ENCODE data around the gene MEIOB.

DNA sequence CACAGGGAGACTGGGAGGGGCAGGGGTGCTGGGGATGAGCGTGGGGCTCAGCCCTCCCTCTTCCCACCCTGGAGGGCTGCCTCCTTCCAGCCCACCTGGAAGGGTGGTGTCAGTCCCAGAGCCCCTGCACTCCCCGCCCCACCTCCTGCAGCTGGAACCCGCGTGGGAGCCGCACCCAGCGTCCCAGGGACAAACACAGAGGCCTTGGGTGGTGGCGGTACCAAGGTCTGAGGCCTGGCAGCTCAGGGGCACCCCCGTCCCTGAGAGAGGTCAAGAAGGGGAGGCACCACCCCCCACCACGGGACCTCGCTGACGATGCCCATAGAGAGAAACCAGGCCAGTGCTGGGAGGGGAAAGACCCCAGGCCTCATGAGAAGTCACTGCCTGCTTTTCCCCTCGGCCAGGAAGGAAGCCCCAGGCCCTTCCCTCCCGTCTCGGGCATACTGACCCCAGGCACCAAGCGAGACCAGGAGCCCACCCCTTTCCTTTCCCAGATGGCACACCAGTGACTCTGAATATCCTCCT is 42.2 kb upstream of the MEIOB start:
- TF ChIP-seq, protein P1, sequence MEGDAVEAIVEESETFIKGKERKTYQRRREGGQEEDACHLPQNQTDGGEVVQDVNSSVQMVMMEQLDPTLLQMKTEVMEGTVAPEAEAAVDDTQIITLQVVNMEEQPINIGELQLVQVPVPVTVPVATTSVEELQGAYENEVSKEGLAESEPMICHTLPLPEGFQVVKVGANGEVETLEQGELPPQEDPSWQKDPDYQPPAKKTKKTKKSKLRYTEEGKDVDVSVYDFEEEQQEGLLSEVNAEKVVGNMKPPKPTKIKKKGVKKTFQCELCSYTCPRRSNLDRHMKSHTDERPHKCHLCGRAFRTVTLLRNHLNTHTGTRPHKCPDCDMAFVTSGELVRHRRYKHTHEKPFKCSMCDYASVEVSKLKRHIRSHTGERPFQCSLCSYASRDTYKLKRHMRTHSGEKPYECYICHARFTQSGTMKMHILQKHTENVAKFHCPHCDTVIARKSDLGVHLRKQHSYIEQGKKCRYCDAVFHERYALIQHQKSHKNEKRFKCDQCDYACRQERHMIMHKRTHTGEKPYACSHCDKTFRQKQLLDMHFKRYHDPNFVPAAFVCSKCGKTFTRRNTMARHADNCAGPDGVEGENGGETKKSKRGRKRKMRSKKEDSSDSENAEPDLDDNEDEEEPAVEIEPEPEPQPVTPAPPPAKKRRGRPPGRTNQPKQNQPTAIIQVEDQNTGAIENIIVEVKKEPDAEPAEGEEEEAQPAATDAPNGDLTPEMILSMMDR (IDR thresholded peaks at IDR 0.05) = no peak
- no peak for TF ChIP-seq POLR2A (IDR thresholded peaks at IDR 0.05)

Data from body of pancreas (tissue), 4 donors.